Loucy (cell line): ENCODE results near the gene PSAPL1.

ENCODE experiments used
- EZH2phosphoT487 ChIP-seq: fragments of 200-600 bp; IDR thresholded peaks from 2 replicates; pipeline ENCODE4 v1.6.1; 2018; ENCODE audit warnings: antibody characterized with exemption, mild to moderate bottlenecking, moderate library complexity, borderline replicate concordance
- TF ChIP-seq, protein P1 (sequence below): fragments of 200-600 bp; sonication (generic); conservative IDR thresholded peaks from 2 replicates; pipeline ENCODE4 v1.5.1; 2014; ENCODE audit warnings: mild to moderate bottlenecking, antibody characterized with exemption, low read length

DNA sequence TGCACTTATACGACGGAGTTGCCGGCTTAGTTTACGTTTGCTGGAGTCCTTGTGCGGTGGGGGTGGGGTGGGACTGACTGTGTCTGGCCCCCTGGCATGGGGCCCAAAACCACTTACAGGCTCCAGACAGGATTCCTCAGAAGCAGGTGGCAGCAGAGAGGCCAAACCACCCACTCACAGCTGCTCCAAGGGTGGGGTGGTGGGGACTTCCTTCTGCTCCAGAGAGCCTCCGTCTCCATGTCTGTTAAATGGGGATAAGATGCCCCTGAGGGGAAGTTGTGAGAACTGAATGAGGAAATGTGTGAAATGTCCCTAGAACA lies 36.7 kb downstream of the PSAPL1 start:
- TF ChIP-seq, protein P1, sequence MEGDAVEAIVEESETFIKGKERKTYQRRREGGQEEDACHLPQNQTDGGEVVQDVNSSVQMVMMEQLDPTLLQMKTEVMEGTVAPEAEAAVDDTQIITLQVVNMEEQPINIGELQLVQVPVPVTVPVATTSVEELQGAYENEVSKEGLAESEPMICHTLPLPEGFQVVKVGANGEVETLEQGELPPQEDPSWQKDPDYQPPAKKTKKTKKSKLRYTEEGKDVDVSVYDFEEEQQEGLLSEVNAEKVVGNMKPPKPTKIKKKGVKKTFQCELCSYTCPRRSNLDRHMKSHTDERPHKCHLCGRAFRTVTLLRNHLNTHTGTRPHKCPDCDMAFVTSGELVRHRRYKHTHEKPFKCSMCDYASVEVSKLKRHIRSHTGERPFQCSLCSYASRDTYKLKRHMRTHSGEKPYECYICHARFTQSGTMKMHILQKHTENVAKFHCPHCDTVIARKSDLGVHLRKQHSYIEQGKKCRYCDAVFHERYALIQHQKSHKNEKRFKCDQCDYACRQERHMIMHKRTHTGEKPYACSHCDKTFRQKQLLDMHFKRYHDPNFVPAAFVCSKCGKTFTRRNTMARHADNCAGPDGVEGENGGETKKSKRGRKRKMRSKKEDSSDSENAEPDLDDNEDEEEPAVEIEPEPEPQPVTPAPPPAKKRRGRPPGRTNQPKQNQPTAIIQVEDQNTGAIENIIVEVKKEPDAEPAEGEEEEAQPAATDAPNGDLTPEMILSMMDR: no peak
- TF ChIP-seq EZH2phosphoT487: no peak
